Measurements from ENCODE around the gene SSNA1. TPM values are rescaled to one million over a fixed set of nuclear protein-coding genes. Genes with fewer than 3 reads are reported as not detected.

SSNA1 gene
- total RNA-seq, 1 donor from 2014 or later = 40.9 TPM

DNA sequence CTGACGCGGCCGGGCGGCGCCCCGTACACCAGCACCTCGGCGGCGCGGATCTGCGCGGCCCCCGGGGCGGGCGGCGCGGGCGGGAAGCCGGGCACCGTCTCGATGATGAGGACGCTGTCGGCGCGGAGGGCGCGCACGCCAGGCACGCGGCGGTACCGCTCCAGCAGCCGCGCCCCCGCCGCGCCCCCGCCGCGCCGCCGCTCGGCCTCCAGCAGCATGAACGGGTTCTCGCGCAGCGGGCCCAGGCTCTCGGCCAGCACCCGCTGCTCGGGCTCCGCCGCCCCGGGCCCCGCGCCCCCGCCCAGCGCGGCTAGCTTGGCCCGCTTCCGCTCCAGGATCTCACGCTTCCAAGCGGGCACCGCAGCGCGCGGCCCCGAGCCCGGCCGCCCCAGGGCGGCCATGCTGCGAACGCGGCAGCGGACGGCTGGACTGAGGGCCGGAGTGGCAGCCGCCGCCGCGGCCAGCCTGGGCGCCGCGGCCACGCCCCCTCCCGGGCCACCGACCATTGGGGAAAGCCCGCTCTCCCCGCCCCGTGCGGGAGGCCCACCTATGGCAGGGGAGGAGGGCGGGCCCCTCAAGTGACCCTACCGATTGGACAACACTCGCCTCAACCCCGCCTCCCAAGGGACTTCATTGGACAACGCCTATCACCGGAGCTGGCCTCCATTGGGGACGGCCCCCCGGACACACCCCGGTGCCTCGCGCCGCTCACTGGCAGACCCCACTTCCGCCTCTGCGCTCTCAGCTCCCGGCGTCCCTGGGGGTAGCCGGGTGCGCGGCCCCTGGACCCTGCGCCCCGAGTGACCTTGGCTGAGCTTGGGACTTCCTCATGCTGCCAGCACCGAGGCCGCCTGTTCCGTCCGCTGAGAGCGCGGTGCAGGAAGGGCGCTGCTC is 12.1 kb downstream of the SSNA1 start, which contains the start of gene TPRN:
Gene TPRN, minus strand, starts transcription at position 431 of the 894 bp plus-strand sequence. Its CDS starts 30 bp downstream, at position 401.
- Mint-ChIP-seq H3K27me3 (ENCODE audit: low read depth) (no peaks in the 10 kb centered on the region), H3K4me3 (peak within 1 kb of the TSS; percentile 83), H3K36me3 (no peaks in the 10 kb centered on the region), H3K9me3 (no peaks in the 10 kb centered on the region), H3K27ac (peak within 1 kb of the TSS; percentile 82), H3K4me1 (peaks cover 37% of the 10 kb centered on the region)
- TF ChIP-seq, protein P1, sequence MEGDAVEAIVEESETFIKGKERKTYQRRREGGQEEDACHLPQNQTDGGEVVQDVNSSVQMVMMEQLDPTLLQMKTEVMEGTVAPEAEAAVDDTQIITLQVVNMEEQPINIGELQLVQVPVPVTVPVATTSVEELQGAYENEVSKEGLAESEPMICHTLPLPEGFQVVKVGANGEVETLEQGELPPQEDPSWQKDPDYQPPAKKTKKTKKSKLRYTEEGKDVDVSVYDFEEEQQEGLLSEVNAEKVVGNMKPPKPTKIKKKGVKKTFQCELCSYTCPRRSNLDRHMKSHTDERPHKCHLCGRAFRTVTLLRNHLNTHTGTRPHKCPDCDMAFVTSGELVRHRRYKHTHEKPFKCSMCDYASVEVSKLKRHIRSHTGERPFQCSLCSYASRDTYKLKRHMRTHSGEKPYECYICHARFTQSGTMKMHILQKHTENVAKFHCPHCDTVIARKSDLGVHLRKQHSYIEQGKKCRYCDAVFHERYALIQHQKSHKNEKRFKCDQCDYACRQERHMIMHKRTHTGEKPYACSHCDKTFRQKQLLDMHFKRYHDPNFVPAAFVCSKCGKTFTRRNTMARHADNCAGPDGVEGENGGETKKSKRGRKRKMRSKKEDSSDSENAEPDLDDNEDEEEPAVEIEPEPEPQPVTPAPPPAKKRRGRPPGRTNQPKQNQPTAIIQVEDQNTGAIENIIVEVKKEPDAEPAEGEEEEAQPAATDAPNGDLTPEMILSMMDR (IDR thresholded peaks at IDR 0.05; ENCODE audit: unreplicated experiment) = no peak
- peak; percentile 98 to 99 for DNase-seq (ENCODE audit: low spot score in 2 of 2, unreplicated experiment in 2 of 2)

DNA sequence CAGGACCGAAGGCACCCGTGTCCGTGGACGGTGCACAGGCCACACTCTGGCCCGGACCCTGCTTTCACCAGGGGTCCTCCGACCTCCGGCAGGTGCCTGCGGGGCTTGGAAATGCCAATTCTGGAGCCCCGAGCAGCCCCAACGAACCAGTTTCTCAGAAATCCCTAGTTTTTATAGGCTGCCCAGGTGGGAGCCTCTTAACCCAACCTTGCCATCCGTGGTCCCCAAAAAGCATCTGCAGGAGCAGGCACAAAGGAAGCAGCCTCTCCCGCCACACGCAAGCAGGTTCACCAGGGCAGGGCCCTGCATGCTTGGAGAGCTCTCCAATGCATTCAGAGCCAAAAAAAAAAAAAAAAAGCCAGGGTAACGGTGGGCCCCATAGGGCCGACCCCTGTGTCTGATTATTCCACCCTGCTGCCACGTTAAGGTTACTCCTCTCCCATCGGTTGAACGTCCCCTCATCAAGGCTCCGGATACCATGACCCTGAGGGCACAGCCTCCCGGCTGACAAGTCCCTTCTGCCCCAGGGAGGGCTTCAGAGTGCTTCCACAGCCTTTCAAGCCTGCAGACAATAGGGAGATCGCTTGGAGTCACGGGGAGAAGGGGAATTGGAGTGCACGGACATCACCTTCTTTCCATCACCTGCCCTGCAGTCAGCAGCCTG is 12.9 kb downstream of the SSNA1 start:
- H3K9me3 Mint-ChIP-seq = no peaks in the 10 kb centered on the region
- H3K27me3 Mint-ChIP-seq (ENCODE audit: low read depth) = no peaks in the 10 kb centered on the region
- no peaks in the 10 kb centered on the region for H3K36me3 Mint-ChIP-seq
- TF ChIP-seq, protein P1 (IDR thresholded peaks at IDR 0.05; ENCODE audit: unreplicated experiment) = no peak
- peak overlapping the region; percentile 75 for H3K4me3 Mint-ChIP-seq
- H3K27ac Mint-ChIP-seq = peak overlapping the region; percentile 79
- H3K4me1 Mint-ChIP-seq = peaks cover 43% of the 10 kb centered on the region
- DNase-seq (ENCODE audit: low spot score in 2 of 2, unreplicated experiment in 2 of 2) = no peak

GRCh38 chr9:137202966-137203365 is 14.5 kb downstream of the SSNA1 start:
- H3K27me3 Mint-ChIP-seq (ENCODE audit: low read depth) = no peaks in the 10 kb centered on the region
- peaks cover 5% of the 10 kb centered on the region for H3K36me3 Mint-ChIP-seq
- peaks cover 49% of the 10 kb centered on the region for H3K4me1 Mint-ChIP-seq
- TF ChIP-seq, protein P1 (IDR thresholded peaks at IDR 0.05; ENCODE audit: unreplicated experiment) = no peak
- H3K4me3 Mint-ChIP-seq = peak overlapping the region; percentile 13
- H3K27ac Mint-ChIP-seq = no peak overlapping the region
- H3K9me3 Mint-ChIP-seq = no peaks in the 10 kb centered on the region
- DNase-seq (ENCODE audit: low spot score in 2 of 2, unreplicated experiment in 2 of 2) = no peak

DNA sequence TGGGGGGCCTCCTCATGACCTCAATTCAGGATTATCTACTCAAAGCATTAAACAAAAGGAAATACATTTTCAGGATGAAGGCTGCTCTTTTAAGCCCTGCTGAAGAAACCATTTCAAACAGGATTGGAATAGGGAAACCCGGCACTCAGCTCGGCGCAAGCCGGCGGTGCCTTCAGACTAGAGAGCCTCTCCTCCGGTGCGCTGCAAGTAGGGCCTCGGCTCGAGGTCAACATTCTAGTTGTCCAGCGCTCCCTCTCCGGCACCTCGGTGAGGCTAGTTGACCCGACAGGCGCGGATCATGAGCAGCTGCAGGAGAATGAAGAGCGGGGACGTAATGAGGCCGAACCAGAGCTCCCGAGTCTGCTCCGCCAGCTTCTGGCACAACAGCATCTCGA is 16.3 kb downstream of the SSNA1 start:
- Mint-ChIP-seq H3K4me1 (peaks cover 37% of the 10 kb centered on the region), H3K27ac (peak overlapping the region; percentile 96), H3K9me3 (no peaks in the 10 kb centered on the region), H3K36me3 (peaks cover 8% of the 10 kb centered on the region), H3K27me3 (ENCODE audit: low read depth) (no peaks in the 10 kb centered on the region), H3K4me3 (peak overlapping the region; percentile 95)
- DNase-seq (ENCODE audit: low spot score in 2 of 2, unreplicated experiment in 2 of 2) = no peak
- TF ChIP-seq, protein P1 (IDR thresholded peaks at IDR 0.05; ENCODE audit: unreplicated experiment) = no peak

DNA sequence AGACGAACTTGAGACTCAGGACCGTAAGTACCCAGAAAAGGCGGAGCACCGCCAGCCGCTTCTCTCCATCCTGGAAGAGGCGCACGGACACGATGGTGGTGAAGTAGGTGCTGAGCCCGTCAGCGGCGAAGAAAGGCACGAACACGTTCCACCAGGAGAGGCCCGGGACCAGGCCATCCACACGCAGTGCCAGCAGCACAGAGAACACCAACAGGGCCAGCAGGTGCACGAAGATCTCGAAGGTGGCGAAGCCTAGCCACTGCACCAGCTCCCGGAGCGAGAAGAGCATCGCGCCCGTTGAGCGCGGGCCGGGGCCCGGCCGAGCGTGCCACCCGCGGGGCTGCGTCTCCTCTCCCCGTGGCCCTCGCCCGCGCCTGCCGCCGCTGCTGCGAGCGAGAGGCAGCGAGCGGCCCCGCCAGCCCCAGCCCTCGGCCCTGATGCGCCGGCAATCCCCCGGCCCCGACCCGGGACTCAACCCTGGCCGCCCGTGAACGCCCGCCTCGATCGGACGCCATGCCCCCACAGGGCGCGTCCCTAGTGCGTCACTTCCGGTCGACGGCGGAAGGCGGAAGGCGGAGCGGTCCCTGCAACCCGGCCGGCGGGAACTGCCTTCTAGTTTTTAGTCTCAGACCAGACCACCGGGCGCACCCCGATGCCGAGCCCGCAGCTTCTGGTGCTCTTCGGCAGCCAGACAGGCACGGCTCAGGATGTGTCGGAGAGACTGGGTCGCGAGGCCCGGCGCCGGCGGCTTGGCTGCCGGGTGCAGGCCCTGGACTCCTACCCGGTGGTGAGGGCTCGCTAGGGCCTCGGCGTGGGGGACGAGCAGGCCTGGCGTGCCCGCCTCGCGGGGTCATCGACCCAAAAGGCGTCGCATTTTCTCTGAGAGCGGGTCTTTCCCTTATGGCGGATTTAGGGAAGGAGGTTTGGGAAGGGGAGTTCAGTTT is 16.9 kb downstream of the SSNA1 start, which contains the start of the genes NDOR1 and TMEM203:
Gene NDOR1, plus strand, starts transcription at position 575 of the 944 bp plus-strand sequence. Its CDS starts 78 bp downstream, at position 653.
Gene TMEM203, minus strand, starts transcription at position 523 of the 944 bp plus-strand sequence. Its CDS starts 234 bp downstream, at position 289.
- H3K4me1 Mint-ChIP-seq = peaks cover 37% of the 10 kb centered on the region
- H3K27me3 Mint-ChIP-seq (ENCODE audit: low read depth) = no peaks in the 10 kb centered on the region
- peak within 1 kb of the TSS; percentile 96 for H3K27ac Mint-ChIP-seq
- peaks cover 10% of the 10 kb centered on the region for H3K36me3 Mint-ChIP-seq
- peak within 1 kb of the TSS; percentile 95 for H3K4me3 Mint-ChIP-seq
- peak; percentile 95 to 96 for DNase-seq (ENCODE audit: low spot score in 2 of 2, unreplicated experiment in 2 of 2)
- no peaks in the 10 kb centered on the region for H3K9me3 Mint-ChIP-seq
- TF ChIP-seq, protein P1 (IDR thresholded peaks at IDR 0.05; ENCODE audit: unreplicated experiment) = no peak

Data from mesothelial cell of epicardium (in vitro differentiated cells).